GM12875 (cell line): Measurements from ENCODE around the gene DSG2.

Experiments
- H3K4me3 ChIP-seq: one replicate; pipeline ENCODE4 v1.5.1; 2011; ENCODE audit warnings: low read depth, low read length, control low read depth
- TF ChIP-seq, protein P1 (sequence below): IDR thresholded peaks from 2 replicates; pipeline ENCODE4 v1.5.1; 2011; ENCODE audit warnings: low read depth, mild to moderate bottlenecking, control low read depth, inconsistent platforms, low read length, moderate library complexity, borderline replicate concordance; ENCODE audit not compliant: insufficient read depth

The DSG2 gene

DNA sequence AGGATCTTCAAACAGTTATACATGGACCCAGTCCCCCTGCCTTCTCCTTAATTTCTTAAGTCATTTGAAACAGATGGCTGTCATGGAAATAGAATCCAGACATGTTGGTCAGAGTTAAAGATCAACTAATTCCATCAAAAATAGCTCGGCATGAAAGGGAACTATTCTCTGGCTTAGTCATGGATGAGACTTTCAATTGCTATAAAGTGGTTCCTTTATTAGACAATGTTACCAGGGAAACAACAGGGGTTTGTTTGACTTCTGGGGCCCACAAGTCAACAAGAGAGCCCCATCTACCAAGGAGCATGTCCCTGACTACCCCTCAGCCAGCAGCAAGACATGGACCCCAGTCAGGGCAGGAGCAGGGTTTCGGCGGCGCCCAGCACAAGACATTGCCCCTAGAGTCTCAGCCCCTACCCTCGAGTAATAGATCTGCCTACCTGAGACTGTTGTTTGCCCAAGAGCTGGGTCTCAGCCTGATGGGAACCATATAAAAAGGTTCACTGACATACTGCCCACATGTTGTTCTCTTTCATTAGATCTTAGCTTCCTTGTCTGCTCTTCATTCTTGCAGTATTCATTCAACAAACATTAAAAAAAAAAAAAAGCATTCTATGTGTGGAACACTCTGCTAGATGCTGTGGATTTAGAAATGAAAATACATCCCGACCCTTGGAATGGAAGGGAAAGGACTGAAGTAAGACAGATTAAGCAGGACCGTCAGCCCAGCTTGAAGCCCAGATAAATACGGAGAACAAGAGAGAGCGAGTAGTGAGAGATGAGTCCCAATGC, 98.3 kb downstream of the DSG2 start:
- H3K4me3 ChIP-seq, result no peak overlapping the region
- TF ChIP-seq, protein P1, sequence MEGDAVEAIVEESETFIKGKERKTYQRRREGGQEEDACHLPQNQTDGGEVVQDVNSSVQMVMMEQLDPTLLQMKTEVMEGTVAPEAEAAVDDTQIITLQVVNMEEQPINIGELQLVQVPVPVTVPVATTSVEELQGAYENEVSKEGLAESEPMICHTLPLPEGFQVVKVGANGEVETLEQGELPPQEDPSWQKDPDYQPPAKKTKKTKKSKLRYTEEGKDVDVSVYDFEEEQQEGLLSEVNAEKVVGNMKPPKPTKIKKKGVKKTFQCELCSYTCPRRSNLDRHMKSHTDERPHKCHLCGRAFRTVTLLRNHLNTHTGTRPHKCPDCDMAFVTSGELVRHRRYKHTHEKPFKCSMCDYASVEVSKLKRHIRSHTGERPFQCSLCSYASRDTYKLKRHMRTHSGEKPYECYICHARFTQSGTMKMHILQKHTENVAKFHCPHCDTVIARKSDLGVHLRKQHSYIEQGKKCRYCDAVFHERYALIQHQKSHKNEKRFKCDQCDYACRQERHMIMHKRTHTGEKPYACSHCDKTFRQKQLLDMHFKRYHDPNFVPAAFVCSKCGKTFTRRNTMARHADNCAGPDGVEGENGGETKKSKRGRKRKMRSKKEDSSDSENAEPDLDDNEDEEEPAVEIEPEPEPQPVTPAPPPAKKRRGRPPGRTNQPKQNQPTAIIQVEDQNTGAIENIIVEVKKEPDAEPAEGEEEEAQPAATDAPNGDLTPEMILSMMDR, result no peak

DNA sequence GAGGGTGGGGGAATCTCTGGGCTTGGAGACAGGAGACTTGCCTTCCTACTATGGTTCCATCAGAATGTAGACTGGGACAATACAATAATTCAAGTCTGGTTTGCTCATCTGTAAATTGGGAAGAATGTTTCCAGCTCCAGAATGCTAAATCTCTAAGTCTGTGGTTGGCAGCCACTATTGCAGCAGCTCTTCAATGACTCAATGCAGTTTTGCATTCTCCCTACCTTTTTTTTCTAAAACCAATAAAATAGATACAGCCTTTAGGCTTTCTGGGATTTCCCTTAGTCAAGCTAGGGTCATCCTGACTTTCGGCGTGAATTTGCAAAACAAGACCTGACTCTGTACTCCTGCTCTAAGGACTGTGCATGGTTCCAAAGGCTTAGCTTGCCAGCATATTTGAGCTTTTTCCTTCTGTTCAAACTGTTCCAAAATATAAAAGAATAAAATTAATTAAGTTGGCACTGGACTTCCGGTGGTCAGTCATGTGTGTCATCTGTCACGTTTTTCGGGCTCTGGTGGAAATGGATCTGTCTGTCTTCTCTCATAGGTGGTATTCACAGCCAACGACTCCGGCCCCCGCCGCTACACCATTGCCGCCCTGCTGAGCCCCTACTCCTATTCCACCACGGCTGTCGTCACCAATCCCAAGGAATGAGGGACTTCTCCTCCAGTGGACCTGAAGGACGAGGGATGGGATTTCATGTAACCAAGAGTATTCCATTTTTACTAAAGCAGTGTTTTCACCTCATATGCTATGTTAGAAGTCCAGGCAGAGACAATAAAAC, 100.2 kb downstream of the DSG2 start:
- TF ChIP-seq, protein P1, result no peak
- no peak overlapping the region for H3K4me3 ChIP-seq
